ENCODE measurements around the gene PTGER1.

The PTGER1 gene

DNA sequence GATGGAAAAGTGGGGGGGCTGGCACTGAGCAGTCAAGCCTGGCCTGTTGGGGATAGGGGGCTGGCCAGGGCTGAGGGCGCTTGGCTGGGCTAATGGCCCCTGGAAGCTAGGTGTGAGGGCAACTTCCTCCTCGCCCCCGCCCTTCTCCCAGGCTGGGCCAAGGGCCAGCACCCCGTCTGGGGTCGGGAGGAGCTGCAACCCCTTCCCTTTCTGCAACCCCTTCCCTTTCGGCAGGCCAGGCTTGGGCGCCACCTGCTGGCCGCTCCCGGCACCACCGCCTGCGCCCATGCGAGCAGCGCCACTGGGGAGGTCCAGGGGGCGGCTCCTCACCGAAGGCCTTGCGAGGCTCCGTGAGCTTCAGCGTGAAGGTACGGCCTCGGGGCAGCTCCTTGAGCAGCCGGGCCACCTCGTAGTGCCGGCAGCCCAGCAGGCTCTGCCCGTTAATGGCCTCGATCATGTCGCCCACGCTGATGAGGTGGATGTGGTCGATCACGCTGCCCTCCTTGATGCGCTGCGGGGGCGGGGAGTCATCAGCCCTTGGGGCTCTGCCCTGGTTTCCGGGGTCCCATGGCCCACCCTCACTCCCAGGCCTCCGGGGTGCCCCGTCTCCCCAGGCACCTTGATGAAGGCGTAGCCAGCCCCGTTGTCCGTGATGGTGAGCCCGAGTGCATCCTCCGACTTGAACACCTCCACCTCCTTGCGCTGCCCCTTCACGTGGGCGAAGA is 5.0 kb upstream of the PTGER1 start:
- Histone ChIP-seq H3K9ac (ENCODE audit: low read length) (no peak overlapping the region), H3K9me3 (ENCODE audit: control insufficient read depth, insufficient read depth, low read depth, low read length) (no peaks in the 10 kb centered on the region), H3K4me1 (ENCODE audit: control insufficient read depth, insufficient read depth, low read length) (peaks cover 16% of the 10 kb centered on the region), H3K27ac (ENCODE audit: low read depth, low read length) (no peak overlapping the region), H3K4me3 (ENCODE audit: low read depth, low read length) (no peak overlapping the region), H3K36me3 (ENCODE audit: control insufficient read depth, insufficient read depth, low read length) (peaks cover 31% of the 10 kb centered on the region), H3K27me3 (ENCODE audit: control insufficient read depth, insufficient read depth, low read length) (no peaks in the 10 kb centered on the region)

DNA sequence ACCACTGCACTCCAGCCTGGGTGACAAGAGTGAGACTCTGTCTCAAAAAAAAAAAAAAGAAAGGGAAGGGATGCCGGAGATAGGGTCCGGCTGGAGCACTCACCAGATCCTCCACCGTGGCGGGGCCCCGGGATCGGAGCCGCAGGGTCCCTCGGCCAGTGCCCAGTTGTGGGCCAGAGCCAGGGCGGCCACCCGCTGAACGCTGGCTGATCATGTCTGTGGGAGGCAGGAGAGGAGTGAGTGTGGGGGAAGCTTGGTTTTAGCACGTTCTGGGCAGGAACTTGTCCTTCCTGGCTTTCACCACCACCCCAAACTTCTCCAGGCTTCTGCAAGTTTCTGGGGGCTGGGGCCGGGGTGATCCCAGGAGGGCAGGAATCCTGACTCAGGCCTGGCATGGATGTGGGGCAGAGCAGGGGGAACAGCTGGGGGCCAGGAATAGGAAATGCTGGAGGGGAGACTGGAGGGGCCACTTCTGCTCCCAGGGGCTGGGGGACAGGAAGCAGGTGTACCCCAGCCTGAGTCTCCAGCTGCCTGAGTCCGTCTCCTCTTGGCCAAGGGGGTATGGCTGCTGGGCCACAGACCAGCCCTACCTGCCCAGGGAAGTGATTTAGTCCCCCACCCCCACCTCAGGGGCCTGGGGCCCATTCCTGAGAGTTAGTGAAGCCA is 4.3 kb upstream of the PTGER1 start:
- Histone ChIP-seq H3K9ac (ENCODE audit: low read length) (no peak overlapping the region), H3K9me3 (ENCODE audit: control insufficient read depth, insufficient read depth, low read depth, low read length) (no peaks in the 10 kb centered on the region), H3K27me3 (ENCODE audit: control insufficient read depth, insufficient read depth, low read length) (no peaks in the 10 kb centered on the region), H3K4me1 (ENCODE audit: control insufficient read depth, insufficient read depth, low read length) (peaks cover 22% of the 10 kb centered on the region), H3K27ac (ENCODE audit: low read depth, low read length) (no peak overlapping the region), H3K36me3 (ENCODE audit: control insufficient read depth, insufficient read depth, low read length) (peaks cover 31% of the 10 kb centered on the region), H3K4me3 (ENCODE audit: low read depth, low read length) (no peak overlapping the region)

DNA sequence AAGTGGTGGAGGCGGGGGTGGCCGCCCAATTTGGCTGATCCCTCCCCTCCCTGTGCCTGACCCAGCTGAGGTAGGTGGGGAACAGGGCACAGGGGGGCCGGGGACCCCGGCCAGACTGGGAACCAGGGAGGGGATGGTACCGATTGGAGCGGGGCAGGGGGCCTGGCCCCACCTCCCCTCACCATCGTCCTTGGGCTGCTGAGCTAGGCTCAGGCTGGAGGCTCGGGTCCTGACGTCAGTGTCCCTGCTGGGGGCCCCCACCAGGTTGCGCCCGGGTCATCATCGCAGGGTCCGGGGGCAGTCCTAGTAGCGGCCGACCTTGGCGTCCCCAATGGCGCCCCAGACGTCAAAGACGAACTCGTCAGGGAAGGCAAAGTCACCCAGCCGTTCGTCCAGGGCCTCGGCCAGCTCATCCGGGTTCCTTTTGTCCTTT is 3.0 kb upstream of the PTGER1 start:
- no peak overlapping the region for H3K4me3 ChIP-seq (ENCODE audit: low read depth, low read length)
- H3K9me3 ChIP-seq (ENCODE audit: control insufficient read depth, insufficient read depth, low read depth, low read length): no peaks in the 10 kb centered on the region
- no peak overlapping the region for H3K27ac ChIP-seq (ENCODE audit: low read depth, low read length)
- no peak overlapping the region for H3K9ac ChIP-seq (ENCODE audit: low read length)
- peaks cover 22% of the 10 kb centered on the region for H3K4me1 ChIP-seq (ENCODE audit: control insufficient read depth, insufficient read depth, low read length)
- no peaks in the 10 kb centered on the region; the same call in 1 of the 2 replicates for H3K27me3 ChIP-seq (ENCODE audit: control insufficient read depth, insufficient read depth, low read length)
- H3K36me3 ChIP-seq (ENCODE audit: control insufficient read depth, insufficient read depth, low read length): peaks cover 31% of the 10 kb centered on the region

DNA sequence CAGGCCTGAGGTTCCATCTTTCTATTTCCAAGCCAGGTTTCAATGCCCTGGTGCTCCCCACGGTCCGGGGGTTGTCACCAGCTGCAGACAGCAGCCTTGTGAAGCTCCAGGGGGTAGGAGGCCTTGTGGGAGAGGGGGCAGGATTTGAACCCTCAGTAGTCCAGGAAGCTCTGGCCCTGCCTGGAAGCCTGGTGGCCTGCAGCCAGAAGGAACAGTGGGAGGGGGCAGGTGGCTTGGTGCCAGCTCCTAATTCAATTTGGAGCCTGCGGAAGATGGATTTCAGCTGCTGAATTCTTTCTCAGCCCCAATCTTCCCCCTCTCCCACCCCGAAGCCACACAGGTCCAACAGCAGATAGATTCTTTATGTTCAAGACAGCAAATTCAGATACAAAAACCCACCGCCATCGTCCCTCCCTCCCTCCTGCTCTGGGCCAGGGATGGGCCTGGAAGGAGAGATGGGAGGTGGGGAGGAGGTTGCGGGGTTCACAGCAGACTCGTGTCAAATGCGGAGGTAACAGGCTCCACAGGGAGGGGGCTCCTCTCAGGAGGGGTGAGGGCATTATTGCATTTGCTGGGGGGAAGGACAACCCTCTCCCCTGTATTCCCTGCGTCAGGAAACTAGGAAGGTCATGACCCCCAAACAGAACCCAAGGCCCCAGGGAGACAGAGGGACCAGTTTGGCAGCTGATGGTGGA is 2.4 kb upstream of the PTGER1 start:
- Histone ChIP-seq H3K36me3 (ENCODE audit: control insufficient read depth, insufficient read depth, low read length) (peaks cover 31% of the 10 kb centered on the region), H3K4me1 (ENCODE audit: control insufficient read depth, insufficient read depth, low read length) (peaks cover 22% of the 10 kb centered on the region), H3K4me3 (ENCODE audit: low read depth, low read length) (no peak overlapping the region), H3K9ac (ENCODE audit: low read length) (no peak overlapping the region), H3K9me3 (ENCODE audit: control insufficient read depth, insufficient read depth, low read depth, low read length) (no peaks in the 10 kb centered on the region), H3K27me3 (ENCODE audit: control insufficient read depth, insufficient read depth, low read length) (no peaks in the 10 kb centered on the region; the same call in 1 of the 2 replicates), H3K27ac (ENCODE audit: low read depth, low read length) (no peak overlapping the region)

DNA sequence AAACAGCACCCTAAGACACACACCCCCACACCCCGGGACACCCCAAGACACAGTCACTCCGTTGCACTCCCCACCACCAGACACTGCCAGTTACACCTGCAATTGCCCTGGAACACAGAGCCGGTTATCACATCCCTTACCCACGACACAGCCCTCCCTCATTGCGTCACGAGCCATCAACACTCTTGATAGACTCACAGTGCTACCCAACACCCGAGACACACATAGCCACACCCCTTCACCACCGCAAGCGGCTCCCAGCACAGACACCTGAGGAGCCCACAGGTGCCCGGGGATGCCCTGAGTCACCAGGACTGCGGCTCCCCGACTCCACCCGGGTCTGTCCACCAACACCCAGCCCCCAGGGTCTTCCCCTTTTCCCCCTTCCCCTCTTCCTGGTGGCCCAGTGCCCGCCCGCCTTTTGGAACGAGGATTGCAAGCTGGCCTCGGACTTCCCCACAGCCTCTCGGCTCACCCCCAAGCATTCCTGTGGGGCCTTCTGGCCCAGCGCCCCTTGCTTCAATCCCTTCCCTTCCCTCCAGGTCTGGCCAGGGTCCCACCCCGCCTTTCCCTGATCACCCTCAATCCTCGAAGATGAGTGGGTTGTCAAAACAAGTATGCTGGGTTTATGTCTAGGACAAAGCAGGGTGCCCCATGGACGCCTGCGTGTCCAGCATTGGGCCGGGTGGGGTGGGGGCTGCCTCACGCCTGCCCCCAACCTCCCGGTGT is 1.7 kb upstream of the PTGER1 start:
- Histone ChIP-seq H3K9me3 (ENCODE audit: control insufficient read depth, insufficient read depth, low read depth, low read length) (no peaks in the 10 kb centered on the region), H3K36me3 (ENCODE audit: control insufficient read depth, insufficient read depth, low read length) (peaks cover 25% of the 10 kb centered on the region), H3K4me1 (ENCODE audit: control insufficient read depth, insufficient read depth, low read length) (peaks cover 22% of the 10 kb centered on the region), H3K4me3 (ENCODE audit: low read depth, low read length) (no peak overlapping the region), H3K27me3 (ENCODE audit: control insufficient read depth, insufficient read depth, low read length) (no peaks in the 10 kb centered on the region; the same call in 1 of the 2 replicates), H3K27ac (ENCODE audit: low read depth, low read length) (no peak overlapping the region), H3K9ac (ENCODE audit: low read length) (no peak overlapping the region)

DNA sequence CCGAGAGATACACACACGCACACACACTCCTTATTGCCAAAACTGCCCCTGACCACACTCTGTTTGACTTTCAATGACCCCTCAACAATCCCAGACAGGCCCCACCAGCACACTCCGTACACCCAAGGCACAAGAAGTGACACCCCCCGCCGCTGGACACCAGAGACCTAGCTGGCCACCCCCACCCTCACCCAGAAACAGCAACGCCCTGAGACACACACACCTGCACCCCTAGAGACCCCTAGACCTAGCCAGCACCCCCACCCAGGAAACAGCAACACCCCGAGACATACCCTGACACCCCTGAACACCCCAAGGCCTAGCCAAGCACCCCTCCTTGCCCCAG is 1.1 kb upstream of the PTGER1 start:
- no peak overlapping the region for H3K27ac ChIP-seq (ENCODE audit: low read depth, low read length)
- H3K9me3 ChIP-seq (ENCODE audit: control insufficient read depth, insufficient read depth, low read depth, low read length): no peaks in the 10 kb centered on the region
- H3K4me1 ChIP-seq (ENCODE audit: control insufficient read depth, insufficient read depth, low read length): peaks cover 22% of the 10 kb centered on the region
- H3K4me3 ChIP-seq (ENCODE audit: low read depth, low read length): no peak overlapping the region
- peaks cover 22% of the 10 kb centered on the region for H3K36me3 ChIP-seq (ENCODE audit: control insufficient read depth, insufficient read depth, low read length)
- H3K27me3 ChIP-seq (ENCODE audit: control insufficient read depth, insufficient read depth, low read length): no peaks in the 10 kb centered on the region; the same call in 1 of the 2 replicates
- H3K9ac ChIP-seq (ENCODE audit: low read length): no peak overlapping the region

DNA sequence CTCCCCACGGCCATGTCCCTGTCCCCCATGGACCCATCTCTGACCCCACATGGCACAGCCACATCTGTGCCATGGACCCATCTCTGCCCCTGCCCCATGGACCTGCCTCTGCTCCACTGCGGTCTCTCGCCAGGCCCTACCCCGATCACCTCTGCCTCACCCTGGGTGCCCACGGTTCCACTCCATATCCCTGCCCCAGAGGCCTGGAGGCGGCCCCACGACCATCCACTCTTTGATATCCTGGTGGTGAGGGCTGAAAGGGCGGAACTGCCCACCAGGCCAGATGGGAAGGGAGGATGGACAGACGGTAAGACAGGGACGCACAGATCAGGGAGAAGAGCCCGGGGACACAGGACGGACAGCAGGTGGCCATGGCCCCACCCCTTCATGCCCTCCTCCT is 327 bp downstream of the PTGER1 start:
- H3K36me3 ChIP-seq (ENCODE audit: control insufficient read depth, insufficient read depth, low read length): peaks cover 32% of the 10 kb centered on the region
- no peak overlapping the region for H3K27ac ChIP-seq (ENCODE audit: low read depth, low read length)
- peak overlapping the region; percentile 27 for H3K4me3 ChIP-seq (ENCODE audit: low read depth, low read length)
- H3K27me3 ChIP-seq (ENCODE audit: control insufficient read depth, insufficient read depth, low read length): no peaks in the 10 kb centered on the region; the same call in 1 of the 2 replicates
- no peak overlapping the region for H3K9ac ChIP-seq (ENCODE audit: low read length)
- no peaks in the 10 kb centered on the region for H3K9me3 ChIP-seq (ENCODE audit: control insufficient read depth, insufficient read depth, low read depth, low read length)
- H3K4me1 ChIP-seq (ENCODE audit: control insufficient read depth, insufficient read depth, low read length): peaks cover 15% of the 10 kb centered on the region

DNA sequence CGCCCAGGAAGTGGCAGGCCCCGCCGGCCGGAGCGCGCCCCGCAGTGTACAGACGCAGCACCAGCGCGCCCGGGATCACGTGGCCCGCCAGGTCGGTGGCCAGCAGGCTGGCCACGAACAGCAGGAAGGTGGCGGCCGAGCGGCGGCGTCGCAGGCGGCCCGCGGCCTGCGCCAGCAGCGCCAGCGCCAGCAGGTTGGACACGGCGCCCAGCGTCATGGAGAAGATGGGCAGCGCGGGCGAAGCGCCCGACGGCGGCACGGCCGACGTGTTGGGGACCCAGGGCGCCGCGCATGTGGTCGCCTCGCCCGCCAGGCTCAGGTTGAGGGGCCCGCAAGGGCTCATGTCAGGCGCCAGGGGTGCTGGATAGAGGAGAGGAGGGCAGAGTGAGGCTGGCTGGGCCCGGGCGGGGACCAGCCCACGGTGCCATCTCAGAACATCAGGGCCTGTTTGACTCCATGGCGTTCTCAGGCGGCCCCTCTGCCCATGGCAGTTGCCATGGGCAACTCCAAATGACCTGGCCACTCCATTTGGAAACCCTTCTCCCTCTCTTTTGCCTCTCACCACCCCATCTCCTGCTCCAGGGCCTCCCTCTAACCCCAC is 1.1 kb downstream of the PTGER1 start:
- H3K36me3 ChIP-seq (ENCODE audit: control insufficient read depth, insufficient read depth, low read length): peaks cover 31% of the 10 kb centered on the region
- no peaks in the 10 kb centered on the region for H3K9me3 ChIP-seq (ENCODE audit: control insufficient read depth, insufficient read depth, low read depth, low read length)
- H3K9ac ChIP-seq (ENCODE audit: low read length): no peak overlapping the region
- no peak overlapping the region for H3K27ac ChIP-seq (ENCODE audit: low read depth, low read length)
- H3K4me1 ChIP-seq (ENCODE audit: control insufficient read depth, insufficient read depth, low read length): peaks cover 13% of the 10 kb centered on the region
- no peaks in the 10 kb centered on the region; the same call in 1 of the 2 replicates for H3K27me3 ChIP-seq (ENCODE audit: control insufficient read depth, insufficient read depth, low read length)
- H3K4me3 ChIP-seq (ENCODE audit: low read depth, low read length): no peak overlapping the region

DNA sequence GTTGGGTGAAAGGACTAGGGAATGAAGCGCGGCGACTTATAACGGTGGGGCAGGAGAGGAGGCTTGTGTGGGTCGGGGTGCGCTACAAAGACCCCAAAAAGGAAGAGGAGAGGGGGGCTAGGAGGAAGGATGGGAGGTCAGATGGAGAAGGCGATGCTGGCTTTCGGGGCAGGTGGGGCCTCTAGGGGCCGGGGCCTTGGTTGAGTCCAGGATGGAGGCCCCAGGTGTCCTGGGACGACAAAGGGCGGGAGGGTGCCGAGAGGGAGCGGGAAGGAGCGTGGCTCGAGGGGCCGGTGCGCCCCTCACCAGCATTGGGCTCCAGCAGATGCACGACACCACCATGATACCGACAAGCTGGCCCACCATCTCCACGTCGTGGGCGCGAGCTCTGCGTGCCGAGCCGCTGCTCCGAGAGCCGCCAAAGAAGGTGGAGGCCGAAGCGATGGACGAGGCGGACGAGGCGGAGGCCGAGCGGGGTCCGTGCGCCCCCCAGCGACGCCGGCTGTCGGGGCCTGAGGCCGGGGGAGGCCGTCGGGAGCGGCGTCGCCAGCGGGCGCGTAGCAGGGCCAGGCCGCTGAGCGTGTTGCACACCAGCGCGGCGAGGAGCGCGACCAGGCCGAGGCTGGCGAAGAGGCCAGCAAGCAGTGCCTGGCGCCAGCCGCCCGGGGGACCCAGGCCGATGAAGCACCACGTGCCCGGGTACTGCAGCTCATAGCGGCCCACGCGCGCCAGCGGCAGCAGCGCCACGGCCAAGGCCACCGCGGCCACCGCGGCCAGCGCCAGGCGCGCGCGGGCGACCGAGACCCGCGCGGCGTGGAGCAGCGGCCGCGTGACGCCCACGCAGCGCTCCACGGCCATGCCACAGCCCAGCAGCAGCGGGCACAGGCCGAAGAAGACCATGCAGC is 1.8 kb downstream of the PTGER1 start:
- peaks cover 30% of the 10 kb centered on the region for H3K36me3 ChIP-seq (ENCODE audit: control insufficient read depth, insufficient read depth, low read length)
- no peak overlapping the region for H3K9ac ChIP-seq (ENCODE audit: low read length)
- no peaks in the 10 kb centered on the region; the same call in 1 of the 2 replicates for H3K27me3 ChIP-seq (ENCODE audit: control insufficient read depth, insufficient read depth, low read length)
- peaks cover 13% of the 10 kb centered on the region for H3K4me1 ChIP-seq (ENCODE audit: control insufficient read depth, insufficient read depth, low read length)
- peak overlapping the region; percentile 53; the same call in 1 of the 2 replicates for H3K4me3 ChIP-seq (ENCODE audit: low read depth, low read length)
- H3K27ac ChIP-seq (ENCODE audit: low read depth, low read length): no peak overlapping the region
- H3K9me3 ChIP-seq (ENCODE audit: control insufficient read depth, insufficient read depth, low read depth, low read length): no peaks in the 10 kb centered on the region

All from HUES6 (cell line).